ENCODE results near the gene PAQR5. TPM values are rescaled to one million over a fixed set of nuclear protein-coding genes. Genes with fewer than 3 reads are reported as not detected.
"Not testable (repeated sequence)": the region's sequence is repeated elsewhere in the genome, so short reads cannot be mapped to it uniquely, and the experiment has no call there.

The PAQR5 gene
- total RNA-seq, 1 donor from 2014 or later: 7.2 TPM

DNA sequence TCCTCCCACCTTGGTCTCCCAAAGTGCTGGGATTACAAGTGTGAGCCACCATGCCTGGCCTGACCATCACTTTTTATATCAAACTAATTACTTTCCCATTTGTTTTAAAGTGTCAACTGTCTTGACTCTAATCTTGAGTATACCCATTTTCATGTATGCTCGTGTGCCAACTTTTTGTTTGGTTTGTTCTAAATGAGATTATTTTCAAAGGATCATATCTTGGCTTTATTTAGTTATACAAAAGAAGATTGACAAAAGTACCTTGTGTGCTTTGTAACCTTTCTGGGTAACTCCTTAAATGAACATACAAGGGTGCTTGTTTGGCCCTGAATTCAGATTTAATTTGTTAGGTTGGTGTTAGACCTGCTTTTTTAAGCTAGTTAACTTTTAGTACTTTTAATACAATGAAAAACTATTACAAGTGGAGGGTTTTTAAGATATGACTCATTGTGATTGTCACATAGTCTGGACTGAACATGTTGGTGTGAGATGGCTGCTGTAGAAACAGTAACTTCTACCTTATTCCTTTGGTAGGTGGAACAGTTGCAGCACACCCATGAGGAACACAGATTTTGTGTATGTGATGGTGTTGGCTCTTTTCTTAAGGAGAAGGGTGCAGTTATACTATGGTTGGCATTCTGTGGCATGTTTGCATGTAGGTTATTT, 126.2 kb downstream of the PAQR5 start:
- DNase-seq: no peak

DNA sequence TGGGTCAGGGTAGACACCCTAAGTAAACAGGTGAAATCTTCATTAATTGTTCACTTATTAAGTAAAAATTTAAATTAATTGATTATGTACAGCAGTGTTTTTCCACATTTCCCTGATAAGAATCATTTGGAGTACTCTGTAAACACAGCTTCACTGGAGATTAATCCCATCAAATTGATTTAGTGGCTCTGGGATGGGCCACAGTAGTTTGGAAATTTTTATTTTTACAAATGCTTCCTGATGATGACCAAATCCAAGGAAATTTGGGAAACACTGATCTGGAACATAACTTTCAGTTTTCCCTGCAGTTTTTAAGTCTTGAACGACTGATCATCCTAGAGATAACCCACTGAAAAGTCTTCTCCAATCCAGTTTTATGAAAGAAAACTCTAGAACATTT, 135.1 kb downstream of the PAQR5 start:
- DNase-seq: no peak

DNA sequence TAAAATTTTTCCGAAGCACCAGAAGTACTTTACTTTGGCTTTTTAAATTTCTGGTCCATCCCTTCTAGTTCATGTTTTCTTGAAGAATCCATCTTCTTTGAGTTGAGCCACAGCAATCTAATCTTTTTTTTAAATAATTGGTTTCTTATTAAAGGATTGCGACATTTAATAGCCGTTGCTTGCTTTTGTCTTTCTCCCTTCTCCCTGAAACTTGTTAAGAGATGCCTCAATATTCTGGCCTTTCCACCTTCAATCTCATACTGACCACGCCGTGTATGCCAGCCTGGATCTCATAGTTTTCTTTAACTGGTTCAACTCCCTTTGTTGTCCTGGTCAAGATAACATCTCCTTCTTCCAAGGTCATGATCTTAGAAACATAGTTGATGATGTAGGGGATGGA, 135.5 kb downstream of the PAQR5 start:
- DNase-seq: no peak

DNA sequence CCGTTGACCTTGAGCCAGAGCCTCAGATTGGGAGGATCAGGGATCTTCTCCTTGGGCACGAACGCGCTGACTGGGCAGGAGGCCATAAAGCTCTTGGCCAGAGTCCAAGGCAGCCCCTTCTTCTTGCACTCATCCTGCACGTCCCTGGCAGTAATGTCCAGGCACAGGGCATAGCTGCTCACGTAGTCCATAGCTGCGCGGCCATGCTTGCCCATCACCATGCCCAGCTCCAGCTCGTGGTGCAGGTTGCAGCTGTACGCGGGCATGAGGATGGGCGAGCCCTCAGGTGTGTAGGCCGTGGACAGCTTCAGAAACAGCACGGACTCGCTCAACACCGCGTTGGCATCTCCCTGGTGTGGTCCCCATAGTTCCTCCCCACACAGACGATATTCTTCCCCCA, 136.0 kb downstream of the PAQR5 start:
- DNase-seq: no peak

DNA sequence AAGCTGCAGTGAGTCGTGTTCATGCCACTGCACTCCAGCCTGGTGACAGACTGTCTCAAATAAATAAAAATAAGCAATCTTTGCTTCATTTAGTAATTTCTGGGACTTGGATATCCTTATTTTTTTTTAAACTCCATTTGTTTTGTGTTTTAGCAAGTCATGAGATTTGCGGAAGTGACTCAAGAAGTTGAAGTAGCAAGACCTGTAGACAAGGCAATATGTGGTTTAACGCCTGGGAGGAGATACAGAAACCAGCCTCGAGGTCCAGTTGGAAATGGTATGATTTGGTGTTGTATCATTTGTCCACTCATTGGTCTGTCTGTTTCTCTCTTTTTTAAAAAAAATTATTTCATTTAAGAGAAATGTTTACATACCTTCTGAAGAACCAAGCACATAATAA, 137.3 kb downstream of the PAQR5 start:
- no peak for DNase-seq

DNA sequence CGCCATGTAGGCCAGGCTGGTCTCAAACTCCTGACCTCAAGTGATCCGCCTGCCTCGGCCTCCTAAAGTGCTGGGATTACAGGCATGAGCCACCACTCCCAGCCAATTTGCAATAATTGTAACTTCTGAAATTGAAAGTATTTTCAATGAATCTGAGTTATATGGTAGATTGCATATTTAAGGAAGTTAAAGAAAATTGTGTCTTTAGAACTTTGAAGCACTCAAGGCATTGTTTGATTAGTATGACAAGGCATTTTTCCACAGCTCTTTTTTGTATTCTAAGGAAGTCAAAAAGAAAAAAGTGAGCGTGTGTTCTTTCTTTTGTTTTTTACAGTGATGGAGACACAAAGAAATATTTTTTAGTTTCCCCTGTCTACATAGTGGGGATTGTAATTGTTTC, 138.2 kb downstream of the PAQR5 start:
- no peak for DNase-seq

DNA sequence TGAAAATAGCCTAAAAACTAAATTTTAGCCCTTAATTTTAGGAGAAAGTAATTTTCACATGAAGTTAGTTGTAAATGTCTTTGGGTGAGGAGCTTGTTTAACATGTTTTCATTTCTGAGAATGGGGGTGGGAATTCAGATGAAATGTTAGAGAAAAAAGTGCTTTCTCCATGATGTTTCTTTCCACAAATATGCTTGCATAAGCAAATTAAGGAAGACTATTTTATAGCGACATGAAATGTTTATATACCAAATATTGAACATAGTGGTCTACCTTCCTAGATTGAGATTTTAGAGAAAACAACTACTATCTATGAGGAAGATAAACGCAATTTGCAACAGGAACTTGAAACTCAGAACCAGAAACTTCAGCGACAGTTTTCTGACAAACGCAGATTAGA, 140.9 kb downstream of the PAQR5 start:
- DNase-seq: no peak

DNA sequence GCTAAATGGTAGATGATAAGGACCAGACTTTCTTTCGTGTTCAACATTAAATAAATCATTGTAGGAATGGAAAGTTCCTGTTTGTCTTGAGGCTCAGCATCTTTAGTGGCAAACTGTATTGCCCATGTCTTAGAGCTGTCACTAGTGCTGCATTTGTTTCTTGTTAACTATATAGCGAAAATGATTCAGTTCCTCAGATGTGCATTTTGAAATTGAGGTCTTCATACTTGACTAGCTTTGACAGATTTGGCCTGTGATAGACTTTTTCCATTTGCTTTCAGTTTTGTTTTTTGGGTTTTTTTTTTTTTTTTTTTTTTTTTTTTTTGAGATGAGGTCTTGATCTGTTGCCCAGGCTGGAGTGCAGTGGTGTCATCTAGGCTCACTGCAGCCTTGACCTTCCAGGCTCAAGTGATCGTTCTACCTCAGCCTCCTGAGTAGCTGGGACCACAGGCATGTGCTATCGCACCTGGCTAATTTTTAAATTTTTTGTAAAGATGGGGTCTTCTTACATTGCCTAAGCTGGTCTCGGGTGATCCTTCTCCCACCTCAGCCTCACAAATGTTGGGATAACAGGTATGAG, 144.4 kb downstream of the PAQR5 start:
- no peak for DNase-seq

DNA sequence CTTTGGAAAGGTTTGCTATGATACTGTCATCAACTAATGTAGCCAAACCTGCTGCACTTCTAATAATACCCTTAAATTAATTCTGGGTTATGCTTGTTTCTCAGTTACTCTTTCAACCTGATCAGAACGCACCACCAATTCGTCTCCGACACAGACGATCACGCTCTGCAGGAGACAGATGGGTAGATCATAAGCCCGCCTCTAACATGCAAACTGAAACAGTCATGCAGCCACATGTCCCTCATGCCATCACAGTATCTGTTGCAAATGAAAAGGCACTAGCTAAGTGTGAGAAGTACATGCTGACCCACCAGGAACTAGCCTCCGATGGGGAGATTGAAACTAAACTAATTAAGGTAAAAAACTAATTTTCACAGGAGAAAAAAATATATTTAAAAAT, 146.0 kb downstream of the PAQR5 start:
- no peak for DNase-seq

DNA sequence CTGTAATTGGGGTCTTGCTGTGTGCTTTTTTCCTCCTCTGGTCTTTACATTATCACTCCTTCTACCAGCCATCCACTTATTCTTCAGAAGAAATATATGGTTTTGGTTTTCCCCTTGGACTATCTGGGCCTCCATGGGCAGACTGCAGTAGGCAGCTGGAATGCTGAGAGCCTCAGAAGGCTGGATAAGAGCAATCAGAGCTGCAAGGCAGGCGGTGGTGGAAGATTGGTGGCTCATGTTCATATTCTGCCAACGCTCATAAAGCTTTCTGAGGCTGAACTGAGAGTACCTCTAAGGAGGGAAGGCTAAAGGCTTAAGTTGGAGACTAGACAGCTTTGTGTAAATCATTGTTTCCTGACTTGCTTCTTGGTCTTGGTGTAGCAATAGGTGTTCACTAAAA, 148.2 kb downstream of the PAQR5 start:
- DNase-seq: no peak

DNA sequence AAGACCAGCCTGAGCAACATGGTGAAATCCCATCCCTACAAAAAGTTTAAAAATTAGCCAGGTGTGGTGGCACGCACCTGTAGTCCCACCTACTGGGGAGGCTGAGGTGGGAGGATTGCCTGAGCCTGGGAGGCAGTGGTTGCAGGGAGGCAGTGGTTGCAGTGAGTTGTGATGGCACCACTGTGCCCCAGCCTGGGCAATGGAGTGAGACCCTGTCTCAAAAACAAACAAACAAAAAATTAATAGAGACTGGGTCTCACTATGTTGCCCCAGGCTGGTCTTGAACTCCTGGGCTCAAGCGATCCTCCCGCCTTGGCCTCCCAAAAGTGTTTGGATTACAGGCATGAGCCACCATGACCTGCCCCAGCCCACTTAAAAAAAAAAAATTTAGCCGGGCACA, 151.5 kb downstream of the PAQR5 start:
- DNase-seq: not testable (repeated sequence)

DNA sequence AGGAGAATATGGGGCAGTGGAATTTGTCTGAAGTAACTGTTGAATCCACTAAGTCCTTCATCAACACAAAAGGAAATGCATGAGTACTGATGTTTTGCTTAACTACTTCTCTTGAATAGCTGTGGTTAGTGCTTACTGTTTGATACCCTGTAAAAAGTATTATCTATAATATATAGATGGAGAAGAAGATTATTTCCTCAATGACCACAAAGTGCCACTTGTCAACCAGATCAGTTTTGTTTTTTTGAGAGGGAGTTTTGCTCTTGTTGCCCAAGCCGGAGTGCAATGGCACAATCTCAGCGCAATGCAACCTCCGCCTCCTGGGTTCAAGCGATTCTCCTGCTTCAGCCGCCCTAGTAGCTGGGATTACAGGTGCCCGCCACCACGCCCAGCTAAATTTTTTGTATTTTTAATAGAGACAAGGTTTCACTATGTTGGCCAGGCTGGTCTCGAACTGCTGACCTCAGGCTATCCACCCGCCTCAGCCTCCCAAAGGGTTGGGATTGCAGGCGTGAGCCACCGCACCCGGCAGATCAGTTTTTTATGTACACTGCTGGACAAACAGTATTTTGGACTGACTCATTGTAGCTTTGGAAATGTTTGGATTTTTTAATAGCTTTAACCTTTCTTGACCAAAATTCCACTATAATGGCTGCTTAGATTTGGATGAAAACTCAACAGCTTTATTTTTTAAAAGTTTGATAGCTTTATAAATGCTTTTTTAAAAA, 152.4 kb downstream of the PAQR5 start:
- DNase-seq: no peak

DNA sequence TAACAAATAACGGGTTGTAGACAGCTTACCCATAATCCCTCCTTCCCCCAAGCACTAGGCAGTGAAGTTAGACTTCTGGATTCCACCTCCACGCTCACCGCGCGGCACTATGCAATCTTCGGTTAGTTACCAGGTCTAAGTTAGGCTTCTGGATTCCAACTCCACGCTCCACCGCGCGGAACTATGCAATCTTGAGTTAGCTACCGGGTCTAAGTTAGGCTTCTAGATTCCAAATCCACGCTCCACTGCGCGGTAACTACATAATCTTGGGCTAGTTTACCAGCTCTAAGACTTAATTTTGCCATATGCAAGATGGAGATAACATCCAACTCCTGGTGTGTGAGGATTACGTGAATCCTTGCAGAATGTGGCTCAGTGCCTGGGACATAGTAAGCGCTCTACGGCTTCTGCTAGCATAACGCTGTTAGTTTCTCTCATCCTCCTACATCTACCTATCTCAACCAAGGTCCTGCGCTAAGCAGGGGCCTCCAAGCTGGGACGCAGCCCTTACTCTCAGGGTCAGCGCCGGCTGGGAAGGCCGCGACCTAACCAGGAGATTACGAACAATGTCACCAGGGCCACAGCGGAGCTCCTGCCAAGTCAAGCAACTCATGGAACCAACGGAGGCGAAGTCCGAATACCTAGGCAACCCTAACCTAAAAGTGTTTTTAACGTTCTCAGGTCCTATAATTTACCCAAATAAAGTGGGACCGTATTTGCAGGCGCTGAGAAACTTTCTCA, 153.4 kb downstream of the PAQR5 start:
- DNase-seq: peak; percentile 78

DNA sequence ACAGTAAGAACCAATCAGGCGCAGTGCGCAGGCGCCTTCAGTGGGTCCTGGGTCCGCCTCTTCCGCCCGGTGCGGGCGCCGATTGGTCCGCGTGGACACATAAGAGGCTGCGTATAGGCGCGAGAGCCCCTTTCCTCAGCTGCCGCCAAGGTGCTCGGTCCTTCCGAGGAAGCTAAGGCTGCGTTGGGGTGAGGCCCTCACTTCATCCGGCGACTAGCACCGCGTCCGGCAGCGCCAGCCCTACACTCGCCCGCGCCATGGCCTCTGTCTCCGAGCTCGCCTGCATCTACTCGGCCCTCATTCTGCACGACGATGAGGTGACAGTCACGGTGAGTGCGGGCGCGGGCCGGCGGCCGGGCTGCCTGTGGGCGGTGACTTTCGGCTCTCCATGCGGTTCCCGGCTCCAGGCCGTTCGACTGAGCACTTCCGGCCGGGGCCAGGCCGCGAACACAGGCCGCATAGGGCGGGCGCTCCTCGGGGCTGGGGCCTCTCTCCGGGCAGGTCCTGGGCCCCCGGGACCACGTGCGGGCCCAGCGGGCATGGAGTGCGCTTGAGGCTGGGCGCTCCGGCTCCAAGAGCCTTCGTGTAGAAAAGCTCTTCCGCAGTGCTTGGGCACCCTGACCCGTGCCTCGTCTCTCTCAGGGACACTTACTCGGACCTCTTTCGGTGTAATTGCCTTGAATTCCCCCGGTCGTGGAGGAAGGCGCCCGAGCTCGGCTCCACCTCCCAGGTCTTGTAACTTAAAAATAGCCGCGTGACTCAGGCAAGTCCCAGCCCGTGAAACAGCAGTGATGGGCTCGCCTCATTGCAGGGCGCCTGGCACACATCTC, 154.2 kb downstream of the PAQR5 start, which contains the start of gene RPLP1:
TSS of gene RPLP1 (plus strand) at position 127 of the 830 bp plus-strand sequence. CDS start at position 258, 131 bp downstream.
- peak; percentile 96 for DNase-seq

DNA sequence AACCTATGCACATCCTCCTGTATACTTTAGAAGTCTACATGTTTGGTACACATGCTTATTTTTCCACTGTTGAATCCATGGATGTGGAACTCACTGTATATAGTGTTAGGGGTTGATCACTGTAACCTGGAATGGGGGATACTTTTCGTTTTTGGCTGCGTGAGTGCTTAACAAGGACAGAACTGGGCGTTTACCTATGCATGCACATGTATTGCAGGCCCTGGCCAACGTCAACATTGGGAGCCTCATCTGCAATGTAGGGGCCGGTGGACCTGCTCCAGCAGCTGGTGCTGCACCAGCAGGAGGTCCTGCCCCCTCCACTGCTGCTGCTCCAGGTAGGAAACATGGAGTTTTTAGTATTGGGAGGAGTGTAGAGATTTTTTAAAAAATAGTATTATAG, 156.2 kb downstream of the PAQR5 start:
- no peak for DNase-seq

DNA sequence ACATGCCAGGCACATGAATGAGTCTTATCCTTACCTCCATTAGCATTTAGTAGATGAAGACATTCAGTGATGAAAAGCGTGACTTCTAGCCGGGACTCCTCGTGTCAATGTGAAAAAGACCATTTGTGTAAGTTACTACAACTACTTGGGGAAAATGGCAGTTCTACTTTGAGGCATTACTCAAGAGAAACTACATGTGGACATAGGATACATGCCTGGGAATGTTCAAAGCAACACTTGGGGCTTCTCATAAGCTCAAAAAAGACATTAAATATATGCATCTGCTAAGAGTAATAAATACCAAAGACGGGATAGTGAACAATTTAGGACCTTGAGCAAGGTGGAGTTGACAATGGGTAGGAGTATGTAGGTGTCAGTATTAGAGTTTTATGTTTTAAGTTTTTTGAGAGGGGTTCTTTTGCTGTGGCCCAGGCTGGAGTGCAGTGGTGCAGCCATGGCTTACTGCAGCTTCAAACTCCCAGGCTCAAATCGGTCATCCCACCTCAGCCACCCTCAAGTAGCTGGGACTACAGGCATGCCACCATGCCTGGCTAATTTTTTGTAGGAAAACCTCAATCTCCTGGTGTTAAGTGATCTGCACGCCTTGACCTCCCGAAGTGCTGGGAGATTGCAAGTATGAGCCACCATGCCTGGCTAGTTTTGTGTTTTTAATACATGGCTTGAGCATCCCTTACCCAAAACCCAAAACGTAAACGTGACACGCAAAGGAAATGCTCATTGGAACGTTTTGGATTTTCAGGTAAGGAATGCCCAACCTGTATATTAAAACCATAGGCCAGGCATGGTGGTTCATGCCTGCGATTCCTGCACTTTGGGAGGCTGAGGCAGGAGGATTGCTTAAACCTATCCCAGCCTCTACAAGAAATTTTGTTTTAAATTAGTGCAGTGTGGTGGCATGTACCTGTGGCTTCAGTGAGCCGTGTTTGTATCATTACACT, 157.8 kb downstream of the PAQR5 start:
- DNase-seq: no peak
